OCI-LY7 (cell line): Measurements from ENCODE around the gene LEMD2.
A peak's percentile ranks its signal among the peaks of the same experiment; 100 is the strongest.

Source experiments
- EZH2phosphoT487 ChIP-seq: fragments of 200-600 bp; sonication (generic); IDR thresholded peaks from 2 replicates; pipeline ENCODE4 v1.6.1; 2018; ENCODE audit warnings: low read depth, borderline replicate concordance, mild to moderate bottlenecking, mixed run types, antibody characterized with exemption, low read length, moderate library complexity, mixed read lengths
- TF ChIP-seq, protein P1 (sequence below): fragments of 200-600 bp; sonication (generic); conservative IDR thresholded peaks from 2 replicates; pipeline ENCODE4 v1.5.1; 2014; ENCODE audit warnings: mild to moderate bottlenecking, antibody characterized with exemption, low read length, moderate library complexity, mixed read lengths

DNA sequence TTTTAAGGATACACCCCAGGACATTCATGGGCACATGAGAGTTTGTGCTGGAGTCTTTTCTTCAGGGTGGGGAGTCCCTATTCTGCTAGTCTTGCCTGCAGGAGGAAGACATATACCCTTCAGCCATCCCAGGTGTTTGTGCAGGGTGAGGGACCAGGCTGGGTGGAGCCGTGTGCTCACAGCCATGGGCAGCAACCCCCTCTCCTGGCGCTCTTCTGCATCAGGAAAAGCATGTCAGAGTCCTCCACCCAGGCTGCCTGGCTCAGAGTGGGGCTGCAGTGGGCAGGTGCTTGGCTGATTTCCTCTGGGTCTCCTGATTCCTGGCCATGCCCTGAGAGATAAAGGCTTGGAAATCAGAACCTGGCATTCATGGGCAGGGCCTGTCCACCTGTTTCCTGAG lies 37.6 kb upstream of the LEMD2 start:
- TF ChIP-seq, protein P1, sequence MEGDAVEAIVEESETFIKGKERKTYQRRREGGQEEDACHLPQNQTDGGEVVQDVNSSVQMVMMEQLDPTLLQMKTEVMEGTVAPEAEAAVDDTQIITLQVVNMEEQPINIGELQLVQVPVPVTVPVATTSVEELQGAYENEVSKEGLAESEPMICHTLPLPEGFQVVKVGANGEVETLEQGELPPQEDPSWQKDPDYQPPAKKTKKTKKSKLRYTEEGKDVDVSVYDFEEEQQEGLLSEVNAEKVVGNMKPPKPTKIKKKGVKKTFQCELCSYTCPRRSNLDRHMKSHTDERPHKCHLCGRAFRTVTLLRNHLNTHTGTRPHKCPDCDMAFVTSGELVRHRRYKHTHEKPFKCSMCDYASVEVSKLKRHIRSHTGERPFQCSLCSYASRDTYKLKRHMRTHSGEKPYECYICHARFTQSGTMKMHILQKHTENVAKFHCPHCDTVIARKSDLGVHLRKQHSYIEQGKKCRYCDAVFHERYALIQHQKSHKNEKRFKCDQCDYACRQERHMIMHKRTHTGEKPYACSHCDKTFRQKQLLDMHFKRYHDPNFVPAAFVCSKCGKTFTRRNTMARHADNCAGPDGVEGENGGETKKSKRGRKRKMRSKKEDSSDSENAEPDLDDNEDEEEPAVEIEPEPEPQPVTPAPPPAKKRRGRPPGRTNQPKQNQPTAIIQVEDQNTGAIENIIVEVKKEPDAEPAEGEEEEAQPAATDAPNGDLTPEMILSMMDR = 0 out of 2 replicates have a peak, but pooled peaks have one; percentile 18
- TF ChIP-seq EZH2phosphoT487 = no peak
